GM23338 (cell line): ENCODE measurements around the gene ZNF177. TPM values are rescaled to one million over a fixed set of nuclear protein-coding genes. Genes with fewer than 3 reads are reported as not detected.

ENCODE experiments used
- ATAC-seq: fragments of 200-7000 bp; cut with Tn5 transposase; 3 replicates; pipeline ENCODE4 v1.9.1; 2020
- DNase-seq: peaks from one replicate; pipeline ENCODE4 v3.0.0-alpha.2; 2015; ENCODE audit warnings: low spot score
- H2AFZ ChIP-seq: fragments of 200-600 bp; sonication (generic); 2 replicates; pipeline ENCODE4 v1.8.0; 2016; ENCODE audit warnings: antibody characterized with exemption, mild to moderate bottlenecking, moderate library complexity
- H3F3A ChIP-seq: fragments of 200-600 bp; sonication (generic); replicated peaks from 2 replicates; pipeline ENCODE4 v1.8.0; 2017; ENCODE audit warnings: antibody characterized with exemption, mixed run types, low read depth
- H3K27ac ChIP-seq: fragments of 200-600 bp; sonication (generic); 2 replicates; pipeline ENCODE4 v1.6.1; 2016; ENCODE audit warnings: low read depth
- H3K27me3 ChIP-seq: fragments of 200-600 bp; sonication (generic); 2 replicates; pipeline ENCODE4 v1.8.0; 2016; ENCODE audit warnings: mild to moderate bottlenecking, mixed run types, moderate library complexity; ENCODE audit not compliant: insufficient read depth
- H3K36me3 ChIP-seq: fragments of 200-600 bp; sonication (generic); 2 replicates; pipeline ENCODE4 v1.8.0; 2016; ENCODE audit warnings: mild to moderate bottlenecking; ENCODE audit not compliant: insufficient read depth
- H3K4me1 ChIP-seq: fragments of 200-600 bp; sonication (generic); 2 replicates; pipeline ENCODE4 v1.8.0; 2016; ENCODE audit warnings: mild to moderate bottlenecking, moderate library complexity; ENCODE audit not compliant: insufficient read depth
- H3K4me2 ChIP-seq: fragments of 200-600 bp; sonication (generic); 2 replicates; pipeline ENCODE4 v1.7.1; 2017; ENCODE audit warnings: mixed run types
- H3K4me3 ChIP-seq: fragments of 200-600 bp; sonication (generic); 2 replicates; pipeline ENCODE4 v1.6.1; 2016; ENCODE audit warnings: mixed run types
- H3K79me2 ChIP-seq: fragments of 200-600 bp; sonication (generic); replicated peaks from 2 replicates; pipeline ENCODE4 v1.8.0; 2017; ENCODE audit warnings: mild to moderate bottlenecking; ENCODE audit not compliant: insufficient read depth
- H3K9me2 ChIP-seq: fragments of 200-600 bp; sonication (generic); 2 replicates; pipeline ENCODE4 v1.8.0; 2017; ENCODE audit not compliant: insufficient read depth
- H4K20me1 ChIP-seq: fragments of 200-600 bp; sonication (generic); replicated peaks from 2 replicates; pipeline ENCODE4 v1.8.0; 2017; ENCODE audit warnings: mild to moderate bottlenecking; ENCODE audit not compliant: insufficient read depth
- H3K27ac Mint-ChIP-seq: 2 replicates; pipeline ENCODE4 v1.8.0; 2020; ENCODE audit warnings: inconsistent platforms, mild to moderate bottlenecking, moderate library complexity, mixed read lengths
- H3K27me3 Mint-ChIP-seq: 3 replicates; pipeline ENCODE4 v1.8.0; 2022; ENCODE audit warnings: low read depth, mild to moderate bottlenecking, moderate library complexity, mixed read lengths, inconsistent platforms; ENCODE audit not compliant: insufficient read depth, poor library complexity
- H3K36me3 Mint-ChIP-seq: 3 replicates; pipeline ENCODE4 v1.8.0; 2021; ENCODE audit warnings: low read depth, mild to moderate bottlenecking, inconsistent platforms, moderate library complexity, mixed read lengths
- H3K4me1 Mint-ChIP-seq: 3 replicates; pipeline ENCODE4 v1.8.0; 2020; ENCODE audit warnings: mild to moderate bottlenecking, inconsistent platforms, mixed read lengths
- H3K4me3 Mint-ChIP-seq: 3 replicates; pipeline ENCODE4 v1.8.0; 2021; ENCODE audit warnings: moderate library complexity, mild to moderate bottlenecking, inconsistent platforms, mixed read lengths
- H3K9me3 Mint-ChIP-seq: 3 replicates; pipeline ENCODE4 v1.8.0; 2020; ENCODE audit warnings: moderate library complexity, mild to moderate bottlenecking, inconsistent platforms, mixed read lengths
- CREB1 ChIP-seq: fragments of 250-450 bp; sonication (Bioruptor Pico); IDR thresholded peaks from 2 replicates; pipeline ENCODE4 v1.5.0; 2020; ENCODE audit warnings: low read depth, mild to moderate bottlenecking, moderate library complexity
- EZH2phosphoT487 ChIP-seq: fragments of 200-600 bp; sonication (generic); IDR thresholded peaks from one replicate; pipeline ENCODE4 v1.8.1; 2018; ENCODE audit warnings: antibody characterized with exemption; ENCODE audit not compliant: unreplicated experiment
- STAT1 ChIP-seq: IDR thresholded peaks from one replicate; pipeline ENCODE4 v1.6.1; 2016; ENCODE audit warnings: antibody characterized with exemption; ENCODE audit not compliant: unreplicated experiment
- polyA plus RNA-seq: library from polyadenylated mRNA; unstranded; fragments of >200 nt; fragmentation: Nextera tagmentation; extraction: Ambion mirVana; gene quantifications from 2 replicates; pipeline ENCODE4 v1.2.1, GENCODE V29; 2016
- total RNA-seq: library from RNA; depleted of rRNA; stranded (reverse); fragments of >200 nt; shearing (Covaris generic); gene quantifications from 2 replicates; pipeline ENCODE4 v1.2.3, GENCODE V29; 2014
- TF ChIP-seq, protein P1 (sequence below): fragments of 250-450 bp; sonication (Bioruptor Pico); IDR thresholded peaks from 2 replicates; pipeline ENCODE4 v1.5.0; 2020; ENCODE audit warnings: mild to moderate bottlenecking, moderate library complexity
- TF ChIP-seq, protein P2 (sequence below), 2 experiments: fragments of 200-600 bp in 1 of 2; sonication (generic) in 1 of 2; conservative IDR thresholded peaks; 2 replicates each; pipeline versions ENCODE4 v1.5.1 to v1.6.1; 2016 to 2017; ENCODE audit warnings: antibody characterized with exemption in 2 of 2, low read depth in 2 of 2, mild to moderate bottlenecking in 2 of 2, moderate library complexity in 1 of 2
- TF ChIP-seq, protein P3 (sequence below): IDR thresholded peaks from 2 replicates; pipeline ENCODE4 v1.6.1; 2016; ENCODE audit warnings: antibody characterized with exemption
- TF ChIP-seq, protein P4 (sequence below): IDR thresholded peaks from one replicate; pipeline ENCODE4 v1.6.1; 2018; ENCODE audit warnings: antibody characterized with exemption; ENCODE audit not compliant: unreplicated experiment

The ZNF177 gene
- total and polyA plus RNA-seq, 2 experiments from 2014 or later = 5.8 to 7.1 TPM

DNA sequence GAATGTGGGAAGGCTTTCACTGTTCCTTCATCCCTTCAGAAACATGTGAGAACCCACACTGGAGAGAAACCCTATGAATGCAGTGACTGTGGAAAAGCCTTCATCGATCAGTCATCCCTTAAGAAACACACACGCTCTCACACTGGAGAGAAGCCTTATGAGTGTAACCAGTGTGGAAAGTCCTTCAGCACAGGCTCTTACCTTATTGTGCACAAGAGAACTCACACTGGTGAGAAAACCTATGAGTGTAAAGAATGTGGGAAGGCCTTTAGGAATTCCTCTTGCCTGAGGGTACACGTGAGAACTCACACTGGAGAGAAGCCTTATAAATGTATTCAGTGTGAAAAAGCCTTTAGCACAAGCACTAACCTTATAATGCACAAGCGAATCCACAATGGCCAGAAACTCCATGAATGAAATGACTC lies 18.6 kb downstream of the ZNF177 start:
- no peaks in the 10 kb centered on the region for H3K27me3 ChIP-seq
- Mint-ChIP-seq H3K9me3 (peaks cover 92% of the 10 kb centered on the region), H3K27ac (no peak overlapping the region), H3K36me3 (peaks cover 86% of the 10 kb centered on the region), H3K27me3 (peaks cover 1% of the 10 kb centered on the region), H3K4me1 (no peaks in the 10 kb centered on the region), H3K4me3 (no peak overlapping the region)
- TF ChIP-seq, protein P1, sequence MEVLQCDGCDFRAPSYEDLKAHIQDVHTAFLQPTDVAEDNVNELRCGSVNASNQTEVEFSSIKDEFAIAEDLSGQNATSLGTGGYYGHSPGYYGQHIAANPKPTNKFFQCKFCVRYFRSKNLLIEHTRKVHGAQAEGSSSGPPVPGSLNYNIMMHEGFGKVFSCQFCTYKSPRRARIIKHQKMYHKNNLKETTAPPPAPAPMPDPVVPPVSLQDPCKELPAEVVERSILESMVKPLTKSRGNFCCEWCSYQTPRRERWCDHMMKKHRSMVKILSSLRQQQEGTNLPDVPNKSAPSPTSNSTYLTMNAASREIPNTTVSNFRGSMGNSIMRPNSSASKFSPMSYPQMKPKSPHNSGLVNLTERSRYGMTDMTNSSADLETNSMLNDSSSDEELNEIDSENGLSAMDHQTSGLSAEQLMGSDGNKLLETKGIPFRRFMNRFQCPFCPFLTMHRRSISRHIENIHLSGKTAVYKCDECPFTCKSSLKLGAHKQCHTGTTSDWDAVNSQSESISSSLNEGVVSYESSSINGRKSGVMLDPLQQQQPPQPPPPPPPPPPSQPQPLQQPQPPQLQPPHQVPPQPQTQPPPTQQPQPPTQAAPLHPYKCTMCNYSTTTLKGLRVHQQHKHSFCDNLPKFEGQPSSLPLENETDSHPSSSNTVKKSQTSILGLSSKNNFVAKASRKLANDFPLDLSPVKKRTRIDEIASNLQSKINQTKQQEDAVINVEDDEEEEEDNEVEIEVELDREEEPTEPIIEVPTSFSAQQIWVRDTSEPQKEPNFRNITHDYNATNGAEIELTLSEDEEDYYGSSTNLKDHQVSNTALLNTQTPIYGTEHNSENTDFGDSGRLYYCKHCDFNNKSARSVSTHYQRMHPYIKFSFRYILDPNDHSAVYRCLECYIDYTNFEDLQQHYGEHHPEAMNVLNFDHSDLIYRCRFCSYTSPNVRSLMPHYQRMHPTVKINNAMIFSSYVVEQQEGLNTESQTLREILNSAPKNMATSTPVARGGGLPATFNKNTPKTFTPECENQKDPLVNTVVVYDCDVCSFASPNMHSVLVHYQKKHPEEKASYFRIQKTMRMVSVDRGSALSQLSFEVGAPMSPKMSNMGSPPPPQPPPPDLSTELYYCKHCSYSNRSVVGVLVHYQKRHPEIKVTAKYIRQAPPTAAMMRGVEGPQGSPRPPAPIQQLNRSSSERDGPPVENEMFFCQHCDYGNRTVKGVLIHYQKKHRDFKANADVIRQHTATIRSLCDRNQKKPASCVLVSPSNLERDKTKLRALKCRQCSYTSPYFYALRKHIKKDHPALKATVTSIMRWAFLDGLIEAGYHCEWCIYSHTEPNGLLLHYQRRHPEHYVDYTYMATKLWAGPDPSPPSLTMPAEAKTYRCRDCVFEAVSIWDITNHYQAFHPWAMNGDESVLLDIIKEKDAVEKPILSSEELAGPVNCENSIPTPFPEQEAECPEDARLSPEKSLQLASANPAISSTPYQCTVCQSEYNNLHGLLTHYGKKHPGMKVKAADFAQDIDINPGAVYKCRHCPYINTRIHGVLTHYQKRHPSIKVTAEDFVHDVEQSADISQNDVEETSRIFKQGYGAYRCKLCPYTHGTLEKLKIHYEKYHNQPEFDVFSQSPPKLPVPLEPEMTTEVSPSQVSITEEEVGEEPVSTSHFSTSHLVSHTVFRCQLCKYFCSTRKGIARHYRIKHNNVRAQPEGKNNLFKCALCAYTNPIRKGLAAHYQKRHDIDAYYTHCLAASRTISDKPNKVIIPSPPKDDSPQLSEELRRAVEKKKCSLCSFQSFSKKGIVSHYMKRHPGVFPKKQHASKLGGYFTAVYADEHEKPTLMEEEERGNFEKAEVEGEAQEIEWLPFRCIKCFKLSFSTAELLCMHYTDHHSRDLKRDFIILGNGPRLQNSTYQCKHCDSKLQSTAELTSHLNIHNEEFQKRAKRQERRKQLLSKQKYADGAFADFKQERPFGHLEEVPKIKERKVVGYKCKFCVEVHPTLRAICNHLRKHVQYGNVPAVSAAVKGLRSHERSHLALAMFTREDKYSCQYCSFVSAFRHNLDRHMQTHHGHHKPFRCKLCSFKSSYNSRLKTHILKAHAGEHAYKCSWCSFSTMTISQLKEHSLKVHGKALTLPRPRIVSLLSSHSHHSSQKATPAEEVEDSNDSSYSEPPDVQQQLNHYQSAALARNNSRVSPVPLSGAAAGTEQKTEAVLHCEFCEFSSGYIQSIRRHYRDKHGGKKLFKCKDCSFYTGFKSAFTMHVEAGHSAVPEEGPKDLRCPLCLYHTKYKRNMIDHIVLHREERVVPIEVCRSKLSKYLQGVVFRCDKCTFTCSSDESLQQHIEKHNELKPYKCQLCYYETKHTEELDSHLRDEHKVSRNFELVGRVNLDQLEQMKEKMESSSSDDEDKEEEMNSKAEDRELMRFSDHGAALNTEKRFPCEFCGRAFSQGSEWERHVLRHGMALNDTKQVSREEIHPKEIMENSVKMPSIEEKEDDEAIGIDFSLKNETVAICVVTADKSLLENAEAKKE (CRISPR knock-in tag) = no peak
- TF ChIP-seq STAT1 (no peak), CREB1 (no peak), EZH2phosphoT487 (no peak)
- TF ChIP-seq, protein P2, sequence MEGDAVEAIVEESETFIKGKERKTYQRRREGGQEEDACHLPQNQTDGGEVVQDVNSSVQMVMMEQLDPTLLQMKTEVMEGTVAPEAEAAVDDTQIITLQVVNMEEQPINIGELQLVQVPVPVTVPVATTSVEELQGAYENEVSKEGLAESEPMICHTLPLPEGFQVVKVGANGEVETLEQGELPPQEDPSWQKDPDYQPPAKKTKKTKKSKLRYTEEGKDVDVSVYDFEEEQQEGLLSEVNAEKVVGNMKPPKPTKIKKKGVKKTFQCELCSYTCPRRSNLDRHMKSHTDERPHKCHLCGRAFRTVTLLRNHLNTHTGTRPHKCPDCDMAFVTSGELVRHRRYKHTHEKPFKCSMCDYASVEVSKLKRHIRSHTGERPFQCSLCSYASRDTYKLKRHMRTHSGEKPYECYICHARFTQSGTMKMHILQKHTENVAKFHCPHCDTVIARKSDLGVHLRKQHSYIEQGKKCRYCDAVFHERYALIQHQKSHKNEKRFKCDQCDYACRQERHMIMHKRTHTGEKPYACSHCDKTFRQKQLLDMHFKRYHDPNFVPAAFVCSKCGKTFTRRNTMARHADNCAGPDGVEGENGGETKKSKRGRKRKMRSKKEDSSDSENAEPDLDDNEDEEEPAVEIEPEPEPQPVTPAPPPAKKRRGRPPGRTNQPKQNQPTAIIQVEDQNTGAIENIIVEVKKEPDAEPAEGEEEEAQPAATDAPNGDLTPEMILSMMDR (conservative IDR thresholded peaks at IDR 0.05; ENCODE audit: low read depth in 2 of 2) = no peak
- TF ChIP-seq, protein P3, sequence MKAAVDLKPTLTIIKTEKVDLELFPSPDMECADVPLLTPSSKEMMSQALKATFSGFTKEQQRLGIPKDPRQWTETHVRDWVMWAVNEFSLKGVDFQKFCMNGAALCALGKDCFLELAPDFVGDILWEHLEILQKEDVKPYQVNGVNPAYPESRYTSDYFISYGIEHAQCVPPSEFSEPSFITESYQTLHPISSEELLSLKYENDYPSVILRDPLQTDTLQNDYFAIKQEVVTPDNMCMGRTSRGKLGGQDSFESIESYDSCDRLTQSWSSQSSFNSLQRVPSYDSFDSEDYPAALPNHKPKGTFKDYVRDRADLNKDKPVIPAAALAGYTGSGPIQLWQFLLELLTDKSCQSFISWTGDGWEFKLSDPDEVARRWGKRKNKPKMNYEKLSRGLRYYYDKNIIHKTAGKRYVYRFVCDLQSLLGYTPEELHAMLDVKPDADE = no peak
- TF ChIP-seq, protein P4, sequence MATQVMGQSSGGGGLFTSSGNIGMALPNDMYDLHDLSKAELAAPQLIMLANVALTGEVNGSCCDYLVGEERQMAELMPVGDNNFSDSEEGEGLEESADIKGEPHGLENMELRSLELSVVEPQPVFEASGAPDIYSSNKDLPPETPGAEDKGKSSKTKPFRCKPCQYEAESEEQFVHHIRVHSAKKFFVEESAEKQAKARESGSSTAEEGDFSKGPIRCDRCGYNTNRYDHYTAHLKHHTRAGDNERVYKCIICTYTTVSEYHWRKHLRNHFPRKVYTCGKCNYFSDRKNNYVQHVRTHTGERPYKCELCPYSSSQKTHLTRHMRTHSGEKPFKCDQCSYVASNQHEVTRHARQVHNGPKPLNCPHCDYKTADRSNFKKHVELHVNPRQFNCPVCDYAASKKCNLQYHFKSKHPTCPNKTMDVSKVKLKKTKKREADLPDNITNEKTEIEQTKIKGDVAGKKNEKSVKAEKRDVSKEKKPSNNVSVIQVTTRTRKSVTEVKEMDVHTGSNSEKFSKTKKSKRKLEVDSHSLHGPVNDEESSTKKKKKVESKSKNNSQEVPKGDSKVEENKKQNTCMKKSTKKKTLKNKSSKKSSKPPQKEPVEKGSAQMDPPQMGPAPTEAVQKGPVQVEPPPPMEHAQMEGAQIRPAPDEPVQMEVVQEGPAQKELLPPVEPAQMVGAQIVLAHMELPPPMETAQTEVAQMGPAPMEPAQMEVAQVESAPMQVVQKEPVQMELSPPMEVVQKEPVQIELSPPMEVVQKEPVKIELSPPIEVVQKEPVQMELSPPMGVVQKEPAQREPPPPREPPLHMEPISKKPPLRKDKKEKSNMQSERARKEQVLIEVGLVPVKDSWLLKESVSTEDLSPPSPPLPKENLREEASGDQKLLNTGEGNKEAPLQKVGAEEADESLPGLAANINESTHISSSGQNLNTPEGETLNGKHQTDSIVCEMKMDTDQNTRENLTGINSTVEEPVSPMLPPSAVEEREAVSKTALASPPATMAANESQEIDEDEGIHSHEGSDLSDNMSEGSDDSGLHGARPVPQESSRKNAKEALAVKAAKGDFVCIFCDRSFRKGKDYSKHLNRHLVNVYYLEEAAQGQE = no peak
- H3K27ac ChIP-seq = no peak overlapping the region
- no peak overlapping the region for H2AFZ ChIP-seq
- H3F3A ChIP-seq = no peaks in the 10 kb centered on the region
- H3K79me2 ChIP-seq = no peaks in the 10 kb centered on the region
- no peak for ATAC-seq
- no peaks in the 10 kb centered on the region for H4K20me1 ChIP-seq
- no peak overlapping the region for H3K4me2 ChIP-seq
- peak; percentile 2 for DNase-seq
- peaks cover 75% of the 10 kb centered on the region for H3K36me3 ChIP-seq
- no peaks in the 10 kb centered on the region for H3K9me2 ChIP-seq
- no peak overlapping the region for H3K4me3 ChIP-seq
- H3K4me1 ChIP-seq = no peaks in the 10 kb centered on the region
